ENCODE measurements around the gene PEAK1. TPM values are rescaled to one million over a fixed set of nuclear protein-coding genes. Genes with fewer than 3 reads are reported as not detected.
A peak's percentile ranks its signal among the peaks of the same experiment; 100 is the strongest.

PEAK1 gene
- total RNA-seq, 1 donor from 2014 or later = 125 TPM

DNA sequence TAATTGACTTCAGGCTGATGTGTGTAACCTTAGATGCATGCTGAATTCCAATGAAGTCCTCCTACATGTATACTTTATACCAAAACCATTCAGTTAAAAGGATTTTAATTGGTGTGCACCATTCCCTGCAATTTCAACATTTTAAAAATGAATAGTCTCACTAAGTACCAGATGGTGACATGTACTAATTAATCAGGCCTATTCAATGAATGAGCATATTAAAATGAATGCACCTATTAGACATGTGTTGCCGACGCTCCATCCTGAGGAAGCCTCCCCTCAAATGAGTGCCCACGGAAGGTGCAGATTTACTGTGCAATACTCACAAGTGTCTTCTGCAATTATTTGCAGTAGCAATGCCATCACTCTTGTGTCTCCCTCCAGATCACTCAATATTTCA lies 224.3 kb downstream of the PEAK1 start:
- peaks cover 31% of the 10 kb centered on the region for H3K36me3 Mint-ChIP-seq (ENCODE audit: unreplicated experiment)
- TF ChIP-seq, protein P1, sequence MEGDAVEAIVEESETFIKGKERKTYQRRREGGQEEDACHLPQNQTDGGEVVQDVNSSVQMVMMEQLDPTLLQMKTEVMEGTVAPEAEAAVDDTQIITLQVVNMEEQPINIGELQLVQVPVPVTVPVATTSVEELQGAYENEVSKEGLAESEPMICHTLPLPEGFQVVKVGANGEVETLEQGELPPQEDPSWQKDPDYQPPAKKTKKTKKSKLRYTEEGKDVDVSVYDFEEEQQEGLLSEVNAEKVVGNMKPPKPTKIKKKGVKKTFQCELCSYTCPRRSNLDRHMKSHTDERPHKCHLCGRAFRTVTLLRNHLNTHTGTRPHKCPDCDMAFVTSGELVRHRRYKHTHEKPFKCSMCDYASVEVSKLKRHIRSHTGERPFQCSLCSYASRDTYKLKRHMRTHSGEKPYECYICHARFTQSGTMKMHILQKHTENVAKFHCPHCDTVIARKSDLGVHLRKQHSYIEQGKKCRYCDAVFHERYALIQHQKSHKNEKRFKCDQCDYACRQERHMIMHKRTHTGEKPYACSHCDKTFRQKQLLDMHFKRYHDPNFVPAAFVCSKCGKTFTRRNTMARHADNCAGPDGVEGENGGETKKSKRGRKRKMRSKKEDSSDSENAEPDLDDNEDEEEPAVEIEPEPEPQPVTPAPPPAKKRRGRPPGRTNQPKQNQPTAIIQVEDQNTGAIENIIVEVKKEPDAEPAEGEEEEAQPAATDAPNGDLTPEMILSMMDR (IDR thresholded peaks at IDR 0.05) = no peak
- DNase-seq (ENCODE audit: extremely low spot score, unreplicated experiment) = no peak
- H3K27ac Mint-ChIP-seq (ENCODE audit: unreplicated experiment) = no peak overlapping the region
- no peak overlapping the region for H3K4me3 Mint-ChIP-seq (ENCODE audit: unreplicated experiment)
- no peaks in the 10 kb centered on the region for H3K27me3 Mint-ChIP-seq (ENCODE audit: unreplicated experiment)
- H3K4me1 Mint-ChIP-seq (ENCODE audit: unreplicated experiment) = peaks cover 8% of the 10 kb centered on the region
- H3K9me3 Mint-ChIP-seq (ENCODE audit: unreplicated experiment) = peaks cover 13% of the 10 kb centered on the region

DNA sequence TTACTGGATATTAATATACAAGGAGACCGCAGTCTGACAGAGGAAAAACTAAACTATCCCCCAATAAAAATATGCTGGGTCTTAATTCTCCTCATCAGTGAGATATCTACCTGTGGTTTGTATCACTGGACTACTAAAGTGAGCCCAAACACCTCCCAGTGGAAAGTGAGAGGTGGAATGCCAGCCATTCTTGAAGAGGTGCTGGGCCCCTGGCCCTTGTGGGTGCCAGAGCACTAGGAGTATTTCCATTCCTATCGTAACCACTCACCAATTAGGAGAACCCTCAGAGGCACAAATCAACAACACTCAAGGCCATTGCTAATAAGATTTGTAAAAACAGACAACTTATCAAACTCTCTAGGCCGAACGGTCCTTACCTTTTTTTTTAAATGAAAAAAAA lies 227.5 kb downstream of the PEAK1 start:
- Mint-ChIP-seq H3K27ac (ENCODE audit: unreplicated experiment) (no peak overlapping the region), H3K9me3 (ENCODE audit: unreplicated experiment) (no peaks in the 10 kb centered on the region), H3K27me3 (ENCODE audit: unreplicated experiment) (no peaks in the 10 kb centered on the region), H3K4me3 (ENCODE audit: unreplicated experiment) (no peak overlapping the region), H3K4me1 (ENCODE audit: unreplicated experiment) (peaks cover 34% of the 10 kb centered on the region), H3K36me3 (ENCODE audit: unreplicated experiment) (peaks cover 8% of the 10 kb centered on the region)
- TF ChIP-seq, protein P1 (IDR thresholded peaks at IDR 0.05) = no peak
- DNase-seq (ENCODE audit: extremely low spot score, unreplicated experiment) = no peak

DNA sequence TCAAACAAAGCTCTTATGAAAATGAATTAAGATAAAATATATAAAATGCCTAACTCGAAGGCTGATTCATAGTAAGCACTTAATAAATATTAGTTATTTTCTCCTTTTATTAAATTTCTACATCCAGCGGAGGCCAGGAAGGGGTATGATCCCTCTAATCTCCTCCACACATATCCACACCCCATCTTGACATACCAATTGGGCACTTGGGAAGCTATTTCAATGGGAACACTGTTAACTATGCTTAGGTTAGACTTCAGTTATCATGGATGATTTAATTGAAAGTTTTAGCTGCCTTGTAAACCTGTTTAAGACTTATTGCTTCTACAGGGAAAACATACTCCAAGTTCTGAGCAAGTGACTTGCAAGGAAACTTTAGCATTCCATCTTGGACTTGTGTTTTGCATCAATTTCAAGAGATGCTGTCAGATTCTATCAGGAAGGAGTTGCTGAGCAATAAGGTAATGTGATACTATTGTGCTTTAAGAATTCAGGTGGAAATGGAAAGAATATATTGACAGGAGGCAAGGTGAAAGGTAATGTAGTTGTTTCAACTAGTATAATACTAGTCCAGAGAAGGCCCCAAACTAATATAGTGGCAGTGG lies 228.6 kb downstream of the PEAK1 start:
- H3K36me3 Mint-ChIP-seq (ENCODE audit: unreplicated experiment) = peaks cover 8% of the 10 kb centered on the region
- DNase-seq (ENCODE audit: extremely low spot score, unreplicated experiment) = no peak
- no peak overlapping the region for H3K4me3 Mint-ChIP-seq (ENCODE audit: unreplicated experiment)
- TF ChIP-seq, protein P1 (IDR thresholded peaks at IDR 0.05) = no peak
- H3K27me3 Mint-ChIP-seq (ENCODE audit: unreplicated experiment) = no peaks in the 10 kb centered on the region
- no peaks in the 10 kb centered on the region for H3K9me3 Mint-ChIP-seq (ENCODE audit: unreplicated experiment)
- peaks cover 45% of the 10 kb centered on the region for H3K4me1 Mint-ChIP-seq (ENCODE audit: unreplicated experiment)
- H3K27ac Mint-ChIP-seq (ENCODE audit: unreplicated experiment) = no peak overlapping the region

DNA sequence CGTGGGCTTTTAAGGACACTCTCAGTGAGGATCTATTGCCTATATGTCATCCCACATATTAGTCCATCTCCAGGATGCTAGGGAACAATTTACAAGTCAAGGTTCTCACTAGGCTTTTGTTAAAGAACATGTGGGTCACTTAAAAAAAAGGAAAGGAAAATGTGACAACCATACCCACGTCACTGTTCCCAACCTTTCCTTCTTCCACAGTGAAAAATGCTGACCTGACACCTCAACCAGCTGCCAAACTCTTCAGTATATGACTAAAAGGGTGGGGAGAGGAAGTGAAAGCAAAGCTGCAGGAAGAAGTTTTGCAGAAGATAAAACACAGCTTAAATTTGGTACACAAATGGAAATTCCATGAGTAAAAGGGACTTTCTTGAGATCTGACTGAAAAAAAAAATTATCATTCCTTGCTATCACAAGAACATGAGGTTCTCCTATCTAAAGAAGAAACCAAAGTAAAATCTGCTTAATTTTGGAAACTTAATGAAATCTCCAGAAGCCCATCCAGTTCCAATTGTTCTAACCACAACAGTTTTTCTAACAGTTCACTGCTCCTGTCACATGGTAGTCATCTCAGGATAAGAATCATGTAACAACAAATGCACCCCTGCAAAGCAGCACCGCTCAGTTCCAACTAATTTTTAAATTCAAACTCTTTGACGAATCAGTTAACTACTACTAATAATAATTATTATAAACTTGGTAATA lies 232.0 kb downstream of the PEAK1 start:
- H3K27ac Mint-ChIP-seq (ENCODE audit: unreplicated experiment) = peak overlapping the region; percentile 80
- peaks cover 5% of the 10 kb centered on the region for H3K36me3 Mint-ChIP-seq (ENCODE audit: unreplicated experiment)
- DNase-seq (ENCODE audit: extremely low spot score, unreplicated experiment) = no peak
- no peaks in the 10 kb centered on the region for H3K27me3 Mint-ChIP-seq (ENCODE audit: unreplicated experiment)
- peaks cover 49% of the 10 kb centered on the region for H3K4me1 Mint-ChIP-seq (ENCODE audit: unreplicated experiment)
- no peaks in the 10 kb centered on the region for H3K9me3 Mint-ChIP-seq (ENCODE audit: unreplicated experiment)
- TF ChIP-seq, protein P1 (IDR thresholded peaks at IDR 0.05) = no peak
- no peak overlapping the region for H3K4me3 Mint-ChIP-seq (ENCODE audit: unreplicated experiment)

DNA sequence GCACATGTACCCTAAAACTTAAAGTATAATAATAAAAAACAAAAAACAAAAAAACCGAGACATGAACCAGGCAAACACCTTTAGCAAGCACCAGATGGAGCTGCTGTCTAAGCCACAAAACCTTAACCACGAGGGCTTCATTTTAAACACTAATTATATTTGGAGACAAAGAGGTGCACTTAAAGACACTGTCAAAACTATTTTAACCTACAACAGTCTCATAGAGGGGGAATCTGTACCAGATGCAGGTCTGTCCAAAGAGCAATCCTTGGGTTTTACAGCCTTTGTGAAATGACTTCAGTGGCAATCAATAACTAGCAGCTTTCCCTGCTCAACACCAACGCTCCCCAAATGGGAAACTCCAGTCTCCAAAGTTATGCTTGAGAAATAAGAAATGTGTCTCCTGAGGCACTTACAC lies 233.3 kb downstream of the PEAK1 start:
- Mint-ChIP-seq H3K27ac (ENCODE audit: unreplicated experiment) (peak overlapping the region; percentile 80), H3K4me1 (ENCODE audit: unreplicated experiment) (peaks cover 49% of the 10 kb centered on the region), H3K36me3 (ENCODE audit: unreplicated experiment) (peaks cover 4% of the 10 kb centered on the region), H3K4me3 (ENCODE audit: unreplicated experiment) (no peak overlapping the region), H3K27me3 (ENCODE audit: unreplicated experiment) (no peaks in the 10 kb centered on the region), H3K9me3 (ENCODE audit: unreplicated experiment) (no peaks in the 10 kb centered on the region)
- TF ChIP-seq, protein P1 (IDR thresholded peaks at IDR 0.05) = peak; percentile 61
- no peak for DNase-seq (ENCODE audit: extremely low spot score, unreplicated experiment)
